Colonic mucosa (tissue), 4 donors: Measurements from ENCODE around the gene VWA5B1. TPM values are rescaled to one million over a fixed set of nuclear protein-coding genes. Genes with fewer than 3 reads are reported as not detected.

Experiments used
- DNase-seq: peaks from one replicate; pipeline ENCODE4 v3.0.0-alpha.2; 2020
- H3K27ac ChIP-seq: fragments of 200-600 bp; one replicate; pipeline ENCODE4 v1.8.0; 2021
- H3K27me3 ChIP-seq: fragments of 200-600 bp; one replicate; pipeline ENCODE4 v1.8.0; 2021
- H3K36me3 ChIP-seq: fragments of 200-600 bp; one replicate; pipeline ENCODE4 v1.8.0; 2021
- H3K4me1 ChIP-seq: fragments of 200-600 bp; one replicate; pipeline ENCODE4 v1.8.0; 2021; ENCODE audit warnings: mild to moderate bottlenecking
- H3K4me3 ChIP-seq: fragments of 200-600 bp; one replicate; pipeline ENCODE4 v1.8.0; 2021
- H3K9ac ChIP-seq, 2 donors: one replicate each; pipeline ENCODE4 v1.7.0; 2013; ENCODE audit warnings: control low read depth in 2 of 2, low read depth in 2 of 2, low read length in 2 of 2
- H3K9me3 ChIP-seq: fragments of 200-600 bp; one replicate; pipeline ENCODE4 v1.8.0; 2021
- CTCF ChIP-seq: fragments of 200-600 bp; IDR thresholded peaks from one replicate; pipeline ENCODE4 v1.8.0; 2022; ENCODE audit warnings: antibody characterized with exemption, mild to moderate bottlenecking
- intact Hi-C: fragments of 100-400 bp; cut with DNase I; formaldehyde crosslinking; loops from one replicate; pipeline ENCODE4 v1.14.1; 2022
- total RNA-seq, 2 donors: library from RNA; stranded (reverse); fragmentation: NEBNext Ultra II Directional in 1 of 2; extraction: Animal tissue kit (Norgen Biotek cat#: 25700) in 1 of 2; gene quantifications; one replicate each; pipeline ENCODE4 v1.2.1, GENCODE V29; 2021
- donor health status: healthy.
- donor health status: DM: no; HTN: no; CAD: no.
- donor health status: DM: no; HTN: no; CAD: no.

The VWA5B1 gene
- total RNA-seq, 2 donors from 2014 or later = 0.29 to 0.30 TPM

DNA sequence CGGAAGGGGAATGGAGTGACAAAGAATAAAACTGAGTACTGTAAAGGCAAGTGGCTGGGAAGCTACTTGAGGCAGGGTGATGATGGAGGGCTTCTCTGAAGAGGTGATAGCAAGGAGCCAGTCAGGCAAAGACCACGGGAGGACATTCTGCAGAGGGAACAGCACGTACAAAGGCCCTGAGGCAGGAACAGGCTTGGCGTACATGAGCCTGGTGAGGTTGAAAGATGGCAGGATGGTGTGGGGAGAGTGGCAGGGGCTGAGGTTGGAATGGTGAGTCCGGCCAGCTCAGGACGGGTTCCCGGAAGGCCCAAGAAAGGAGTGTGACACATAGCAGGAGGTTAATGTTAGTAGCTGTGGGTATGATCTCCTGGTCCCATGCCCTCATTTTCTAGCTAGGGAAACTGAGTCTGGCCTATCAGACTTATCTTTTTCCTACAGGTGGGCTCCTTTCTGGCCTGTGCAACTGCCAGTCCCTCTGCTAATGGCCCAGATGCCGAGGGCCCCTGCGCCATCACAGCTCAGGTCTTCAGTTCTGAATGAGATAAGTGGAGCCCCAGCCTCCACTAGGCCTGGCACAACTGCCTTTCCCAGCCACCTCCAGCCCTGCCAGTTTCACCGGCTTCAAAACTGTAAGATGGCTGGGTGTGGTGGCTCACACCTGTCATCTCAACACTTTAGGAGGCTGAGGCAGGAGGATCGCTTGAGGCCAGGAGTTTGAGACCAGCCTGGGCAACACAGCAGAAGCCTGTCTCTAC, 87.0 kb downstream of the VWA5B1 start:
- H3K27me3 ChIP-seq = no peaks in the 10 kb centered on the region
- no peak overlapping the region for H3K27ac ChIP-seq
- intact Hi-C loops = loop anchor here (5.0 kb wide), 1 partner anchor 115 kb away; no protein-coding TSS in a partner anchor
- H3K36me3 ChIP-seq = no peaks in the 10 kb centered on the region
- H3K4me1 ChIP-seq = no peaks in the 10 kb centered on the region
- H3K4me3 ChIP-seq = no peak overlapping the region
- no peak for DNase-seq
- no peaks in the 10 kb centered on the region for H3K9me3 ChIP-seq
- no peak for TF ChIP-seq CTCF
- no peak overlapping the region for H3K9ac ChIP-seq

- TF ChIP-seq CTCF = no peak
- no peak for DNase-seq
- no peak overlapping the region for H3K4me3 ChIP-seq
- intact Hi-C loops = loop anchor here (5.0 kb wide), 1 partner anchor 113 kb away; no protein-coding TSS in a partner anchor
- H3K9ac ChIP-seq = no peak overlapping the region
- no peaks in the 10 kb centered on the region for H3K27me3 ChIP-seq
- no peaks in the 10 kb centered on the region for H3K36me3 ChIP-seq
- H3K4me1 ChIP-seq = no peaks in the 10 kb centered on the region
- no peaks in the 10 kb centered on the region for H3K9me3 ChIP-seq
- H3K27ac ChIP-seq = no peak overlapping the region
Observed at GRCh38 chr1:20379075-20379474, 88.4 kb downstream of the VWA5B1 start.

DNA sequence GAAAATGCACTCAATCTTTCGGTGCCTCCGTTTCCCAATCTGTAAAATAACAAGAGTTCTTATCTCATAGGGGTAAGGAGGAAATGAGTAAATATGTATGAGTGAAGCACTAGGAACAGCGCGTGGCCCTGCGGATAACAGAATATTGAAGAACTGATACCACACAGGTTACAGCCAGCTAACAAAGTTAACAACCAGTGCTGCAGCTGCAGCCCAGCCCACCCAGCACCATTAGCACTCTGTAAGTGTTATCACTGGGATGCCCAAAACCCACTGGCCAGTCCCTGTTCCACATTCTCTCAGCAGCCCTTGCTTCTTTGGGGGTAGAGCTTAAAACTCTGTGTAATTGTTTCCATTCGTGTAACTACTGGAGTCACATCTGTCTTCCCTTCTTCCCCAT, 89.5 kb downstream of the VWA5B1 start:
- H3K27ac ChIP-seq = no peak overlapping the region
- no peaks in the 10 kb centered on the region for H3K27me3 ChIP-seq
- H3K4me1 ChIP-seq = no peaks in the 10 kb centered on the region
- intact Hi-C loops = loop anchor here (10.0 kb wide), 1 partner anchor 425 kb away; no protein-coding TSS in a partner anchor
- no peak for TF ChIP-seq CTCF
- H3K36me3 ChIP-seq = no peaks in the 10 kb centered on the region
- no peaks in the 10 kb centered on the region for H3K9me3 ChIP-seq
- DNase-seq = no peak
- no peak overlapping the region for H3K4me3 ChIP-seq
- no peak overlapping the region for H3K9ac ChIP-seq

- Histone ChIP-seq H3K9me3 (no peaks in the 10 kb centered on the region), H3K36me3 (no peaks in the 10 kb centered on the region), H3K9ac (no peak overlapping the region), H3K4me1 (no peaks in the 10 kb centered on the region), H3K4me3 (no peak overlapping the region), H3K27me3 (peaks cover 2% of the 10 kb centered on the region), H3K27ac (no peak overlapping the region)
- intact Hi-C loops = loop anchor here (10.0 kb wide), 1 partner anchor 426 kb away; no protein-coding TSS in a partner anchor
- no peak for TF ChIP-seq CTCF
- DNase-seq = no peak
Observed at GRCh38 chr1:20380616-20381035, 90.0 kb downstream of the VWA5B1 start.

DNA sequence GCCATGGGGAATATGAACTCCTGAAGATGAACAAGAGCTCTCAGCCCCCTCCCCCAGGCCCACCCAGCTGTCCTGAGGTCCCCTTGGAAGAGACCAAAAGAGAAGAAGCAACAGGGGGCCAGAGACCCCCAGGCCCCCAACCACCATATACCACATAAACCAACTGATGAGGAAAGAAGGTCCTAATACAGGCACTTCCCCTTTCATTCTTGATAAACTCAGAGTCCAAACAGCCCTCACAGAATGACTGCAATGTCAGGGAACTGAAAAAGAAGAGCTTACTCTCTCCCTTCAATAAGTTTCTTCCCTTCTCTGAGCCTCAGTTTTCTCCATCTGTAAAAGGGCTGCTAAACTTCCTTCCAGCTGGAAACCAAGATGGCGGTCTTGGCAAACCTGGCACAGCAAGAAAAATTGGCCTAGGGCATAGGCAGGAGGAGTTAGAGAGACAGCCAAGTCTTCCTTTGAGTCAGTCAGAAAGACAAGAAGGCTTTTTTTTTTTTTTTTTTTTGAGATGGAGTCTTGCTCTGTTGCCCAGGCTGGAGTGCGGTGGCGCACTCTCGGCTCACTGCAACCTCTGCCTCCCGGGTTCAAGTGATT, 90.5 kb downstream of the VWA5B1 start:
- H3K9ac ChIP-seq = no peak overlapping the region
- no peak for TF ChIP-seq CTCF
- H3K27me3 ChIP-seq = peaks cover 5% of the 10 kb centered on the region
- H3K4me3 ChIP-seq = no peak overlapping the region
- H3K9me3 ChIP-seq = no peaks in the 10 kb centered on the region
- no peak for DNase-seq
- no peaks in the 10 kb centered on the region for H3K4me1 ChIP-seq
- no peaks in the 10 kb centered on the region for H3K36me3 ChIP-seq
- intact Hi-C loops = loop anchor here (10.0 kb wide), 1 partner anchor 426 kb away; no protein-coding TSS in a partner anchor
- no peak overlapping the region for H3K27ac ChIP-seq
